Nephron progenitor cell (in vitro differentiated cells): ENCODE results near the gene ITPRIPL2.

Experiments
- DNase-seq: peaks from one replicate; pipeline ENCODE4 v3.0.0; 2021
- H3K27ac Mint-ChIP-seq: 2 replicates; pipeline ENCODE4 v1.8.0; 2021; ENCODE audit warnings: mild to moderate bottlenecking, moderate library complexity, mixed read lengths
- H3K27me3 Mint-ChIP-seq: 2 replicates; pipeline ENCODE4 v1.8.0; 2021; ENCODE audit warnings: mild to moderate bottlenecking, low read depth, mixed read lengths; ENCODE audit not compliant: poor library complexity
- H3K36me3 Mint-ChIP-seq: 2 replicates; pipeline ENCODE4 v1.8.0; 2021; ENCODE audit warnings: low read depth, mixed read lengths
- H3K4me1 Mint-ChIP-seq: 2 replicates; pipeline ENCODE4 v1.8.0; 2021; ENCODE audit warnings: mixed read lengths
- H3K4me3 Mint-ChIP-seq: 2 replicates; pipeline ENCODE4 v1.8.0; 2021; ENCODE audit warnings: mild to moderate bottlenecking, moderate library complexity, mixed read lengths
- H3K9me3 Mint-ChIP-seq: 2 replicates; pipeline ENCODE4 v1.8.0; 2021; ENCODE audit warnings: mild to moderate bottlenecking, moderate library complexity, mixed read lengths
- TF ChIP-seq, protein P1 (sequence below): fragments of 200-600 bp; sonication (generic); IDR thresholded peaks from 2 replicates; pipeline ENCODE4 v1.5.0; 2021; ENCODE audit warnings: antibody characterized with exemption

Gene ITPRIPL2

DNA sequence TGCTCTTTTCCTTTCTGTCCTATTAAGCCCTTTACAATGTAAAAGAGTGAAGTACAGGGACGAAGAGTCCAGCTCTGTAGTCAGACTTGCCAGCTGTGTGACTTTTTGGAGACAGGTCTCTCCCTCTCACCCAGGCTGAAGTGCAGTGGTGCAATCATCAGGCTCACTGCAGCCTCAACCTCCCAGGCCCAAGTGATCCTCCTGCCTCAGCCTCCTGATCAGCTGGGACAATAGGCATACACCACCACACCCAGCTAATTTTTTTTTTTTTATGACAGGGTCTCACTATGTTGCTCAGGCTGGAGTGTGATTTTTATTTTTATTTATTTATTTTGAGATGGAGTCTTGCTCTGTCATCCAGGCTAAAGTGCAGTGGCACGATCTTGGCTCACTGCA lies 7.1 kb upstream of the ITPRIPL2 start:
- DNase-seq: no peak
- H3K9me3 Mint-ChIP-seq: no peaks in the 10 kb centered on the region
- no peak overlapping the region for H3K27ac Mint-ChIP-seq
- no peak overlapping the region for H3K4me3 Mint-ChIP-seq
- peaks cover 38% of the 10 kb centered on the region for H3K4me1 Mint-ChIP-seq
- peaks cover 8% of the 10 kb centered on the region for H3K27me3 Mint-ChIP-seq
- no peaks in the 10 kb centered on the region for H3K36me3 Mint-ChIP-seq
- TF ChIP-seq, protein P1, sequence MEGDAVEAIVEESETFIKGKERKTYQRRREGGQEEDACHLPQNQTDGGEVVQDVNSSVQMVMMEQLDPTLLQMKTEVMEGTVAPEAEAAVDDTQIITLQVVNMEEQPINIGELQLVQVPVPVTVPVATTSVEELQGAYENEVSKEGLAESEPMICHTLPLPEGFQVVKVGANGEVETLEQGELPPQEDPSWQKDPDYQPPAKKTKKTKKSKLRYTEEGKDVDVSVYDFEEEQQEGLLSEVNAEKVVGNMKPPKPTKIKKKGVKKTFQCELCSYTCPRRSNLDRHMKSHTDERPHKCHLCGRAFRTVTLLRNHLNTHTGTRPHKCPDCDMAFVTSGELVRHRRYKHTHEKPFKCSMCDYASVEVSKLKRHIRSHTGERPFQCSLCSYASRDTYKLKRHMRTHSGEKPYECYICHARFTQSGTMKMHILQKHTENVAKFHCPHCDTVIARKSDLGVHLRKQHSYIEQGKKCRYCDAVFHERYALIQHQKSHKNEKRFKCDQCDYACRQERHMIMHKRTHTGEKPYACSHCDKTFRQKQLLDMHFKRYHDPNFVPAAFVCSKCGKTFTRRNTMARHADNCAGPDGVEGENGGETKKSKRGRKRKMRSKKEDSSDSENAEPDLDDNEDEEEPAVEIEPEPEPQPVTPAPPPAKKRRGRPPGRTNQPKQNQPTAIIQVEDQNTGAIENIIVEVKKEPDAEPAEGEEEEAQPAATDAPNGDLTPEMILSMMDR: no peak

DNA sequence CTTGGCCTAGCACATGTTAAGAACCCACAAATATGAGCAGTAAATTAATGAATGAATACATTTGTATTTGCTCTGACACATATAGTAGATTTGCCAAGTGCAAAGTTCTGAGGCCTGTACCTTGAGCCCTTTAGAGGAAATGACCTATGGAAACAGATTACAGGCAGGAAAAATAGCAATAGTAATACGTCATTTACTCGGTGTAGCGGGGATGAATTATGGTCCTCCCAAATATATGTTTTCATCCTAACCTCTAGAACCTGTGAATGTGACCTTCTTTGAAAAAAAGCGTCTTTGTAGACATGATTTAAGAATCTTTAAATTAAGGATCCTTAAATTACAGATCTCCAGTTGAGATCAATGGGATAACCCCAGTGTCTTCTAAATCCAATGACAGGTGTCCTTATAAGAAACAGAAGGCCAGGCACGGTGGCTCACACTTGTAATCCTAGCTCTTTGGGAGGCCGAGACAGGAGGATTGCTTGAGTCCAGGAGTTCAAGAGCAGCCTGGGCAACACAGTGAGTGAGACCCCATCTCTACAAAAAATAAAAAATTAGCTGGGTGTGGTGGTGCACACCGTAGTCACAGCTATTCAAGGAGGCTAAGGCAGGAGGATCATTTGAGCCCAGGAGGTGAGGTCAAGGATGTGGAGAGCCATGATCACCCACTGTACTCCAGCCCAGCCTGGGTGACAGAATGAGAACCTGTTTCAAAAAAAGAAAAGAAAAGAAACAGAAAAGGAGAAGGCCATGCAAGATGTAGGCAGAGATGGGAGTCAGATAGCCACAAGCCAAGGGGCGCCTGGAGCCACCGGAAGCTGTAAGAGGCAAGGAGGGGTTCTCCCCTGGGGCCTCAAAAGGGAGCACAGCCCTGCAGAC lies 5.1 kb upstream of the ITPRIPL2 start:
- Mint-ChIP-seq H3K36me3 (no peaks in the 10 kb centered on the region), H3K27ac (no peak overlapping the region), H3K27me3 (peaks cover 8% of the 10 kb centered on the region), H3K4me3 (no peak overlapping the region), H3K9me3 (no peaks in the 10 kb centered on the region), H3K4me1 (peaks cover 46% of the 10 kb centered on the region)
- TF ChIP-seq, protein P1: no peak
- DNase-seq: no peak

DNA sequence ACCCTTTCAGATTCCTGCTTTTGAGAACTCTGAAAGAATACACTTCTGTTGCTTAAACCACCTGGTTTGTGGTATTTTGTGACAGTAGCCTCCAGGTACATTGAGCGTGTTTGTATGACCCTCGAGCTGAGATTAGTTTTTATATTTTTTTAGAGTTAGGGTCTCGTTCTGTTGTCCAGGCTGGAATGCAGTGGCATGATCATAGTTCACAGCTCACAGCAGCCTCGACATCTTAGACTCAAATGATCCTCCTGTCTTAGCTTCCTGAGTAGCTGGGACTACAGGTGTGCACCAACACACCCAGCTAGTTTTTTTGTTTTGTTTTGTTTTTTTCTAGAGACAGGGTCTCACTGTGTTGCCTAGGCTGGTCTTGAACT lies 4.5 kb upstream of the ITPRIPL2 start:
- H3K4me1 Mint-ChIP-seq: peaks cover 46% of the 10 kb centered on the region
- H3K4me3 Mint-ChIP-seq: no peak overlapping the region
- TF ChIP-seq, protein P1: no peak
- DNase-seq: no peak
- no peak overlapping the region for H3K27ac Mint-ChIP-seq
- no peaks in the 10 kb centered on the region for H3K36me3 Mint-ChIP-seq
- peaks cover 4% of the 10 kb centered on the region for H3K27me3 Mint-ChIP-seq
- no peaks in the 10 kb centered on the region for H3K9me3 Mint-ChIP-seq

DNA sequence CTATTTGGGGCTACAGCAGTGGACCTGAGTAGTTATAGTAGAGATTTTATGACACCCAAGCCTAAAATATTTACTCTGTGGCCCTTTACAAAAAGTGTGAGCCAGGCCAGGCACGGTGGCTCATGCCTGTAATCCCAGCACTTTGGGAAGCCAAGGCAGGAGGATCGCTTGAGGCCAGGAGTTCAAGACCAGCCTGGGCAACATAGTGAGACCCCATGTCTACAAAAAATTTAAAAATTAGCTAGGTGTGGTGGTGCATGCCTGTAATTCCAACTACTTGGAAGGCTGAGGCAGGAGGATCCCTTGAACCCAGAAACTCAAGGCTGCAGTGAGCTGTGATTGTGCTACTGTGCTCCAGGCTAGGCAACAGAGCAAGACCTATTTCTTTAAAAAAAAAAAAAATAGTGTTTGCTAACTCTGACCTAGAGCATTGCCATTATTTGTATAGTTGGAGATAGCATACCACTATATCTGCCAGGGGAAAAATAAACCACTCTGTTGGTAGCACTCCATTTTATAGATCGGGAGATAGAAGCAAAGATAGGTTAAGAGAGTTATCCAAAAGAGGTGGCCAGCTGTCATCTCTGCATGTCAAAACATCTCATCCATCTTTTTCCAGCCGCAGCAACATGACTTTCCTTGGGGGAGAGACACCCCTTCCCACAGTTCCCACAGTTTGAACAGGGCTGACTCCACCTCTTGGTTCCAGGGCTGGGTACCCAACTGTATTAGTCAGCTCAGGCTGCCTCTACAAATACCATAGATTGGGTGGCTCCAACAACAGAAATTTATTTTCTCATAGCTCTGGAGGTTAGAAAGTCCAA lies 3.0 kb upstream of the ITPRIPL2 start:
- no peak for DNase-seq
- TF ChIP-seq, protein P1: no peak
- H3K36me3 Mint-ChIP-seq: no peaks in the 10 kb centered on the region
- peaks cover 4% of the 10 kb centered on the region for H3K27me3 Mint-ChIP-seq
- no peaks in the 10 kb centered on the region for H3K9me3 Mint-ChIP-seq
- no peak overlapping the region for H3K27ac Mint-ChIP-seq
- H3K4me3 Mint-ChIP-seq: no peak overlapping the region
- H3K4me1 Mint-ChIP-seq: peaks cover 32% of the 10 kb centered on the region

DNA sequence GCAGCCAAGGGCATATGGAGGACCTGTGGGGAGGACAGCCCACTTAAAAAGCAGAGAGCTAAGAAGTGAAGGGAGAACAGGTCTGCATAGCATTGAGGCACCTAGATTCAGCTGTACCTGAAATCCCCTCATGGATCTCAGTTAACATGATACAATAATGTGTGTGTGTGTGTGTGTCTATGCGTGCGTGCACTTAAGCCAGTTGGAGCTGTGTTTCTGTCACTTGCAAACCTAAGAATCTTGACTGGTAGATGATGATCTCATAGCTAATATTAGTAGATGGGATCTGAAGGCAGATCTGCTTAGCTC lies 1.7 kb upstream of the ITPRIPL2 start:
- Mint-ChIP-seq H3K9me3 (no peaks in the 10 kb centered on the region), H3K4me3 (no peak overlapping the region), H3K27ac (no peak overlapping the region), H3K4me1 (peaks cover 36% of the 10 kb centered on the region), H3K27me3 (no peaks in the 10 kb centered on the region), H3K36me3 (peaks cover 5% of the 10 kb centered on the region)
- TF ChIP-seq, protein P1: no peak
- no peak for DNase-seq
